HG03025 (cell line): ENCODE measurements around the gene CAMK4.
A peak's percentile ranks its signal among the peaks of the same experiment; 100 is the strongest.

ENCODE experiments used
- ATAC-seq: cut with Tn5 transposase; IDR thresholded peaks from one replicate; pipeline ENCODE4 v1.9.1; 2021; ENCODE audit warnings: mild to moderate bottlenecking, moderate library complexity; ENCODE audit not compliant: unreplicated experiment, low FRiP score

Gene CAMK4

DNA sequence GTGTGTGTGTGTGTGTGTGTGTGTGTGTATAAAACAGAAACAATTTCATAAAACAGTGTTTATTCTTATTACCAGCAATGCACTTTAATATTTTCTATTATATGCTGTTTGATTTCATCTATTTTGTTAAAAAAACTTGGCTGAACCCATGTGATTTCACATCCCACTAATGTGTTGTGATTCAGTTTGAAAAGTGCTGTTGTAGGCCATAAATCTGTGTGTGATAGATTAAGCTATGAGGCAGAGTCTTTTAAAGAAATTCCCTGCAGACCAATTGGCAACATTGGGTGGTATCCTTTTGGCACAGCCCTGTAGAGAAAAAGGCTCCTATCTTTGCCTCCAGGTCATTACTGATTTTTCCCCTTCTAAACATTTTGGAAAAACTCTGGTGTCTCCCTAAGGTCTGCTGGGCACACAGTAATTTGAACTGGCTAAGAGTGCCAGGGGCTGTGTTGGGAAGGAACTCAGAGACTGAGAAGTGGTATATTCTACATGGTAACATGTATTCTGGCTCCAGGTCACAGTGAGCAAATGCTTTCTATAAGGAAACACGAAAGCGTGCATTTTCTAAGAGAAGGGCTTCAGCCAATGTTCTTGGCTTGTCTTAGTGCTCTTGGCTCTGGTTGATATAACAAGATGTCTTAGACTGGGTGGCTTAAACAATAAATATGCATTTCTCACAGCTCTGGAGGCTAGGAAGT, 4.5 kb downstream of the CAMK4 start:
- ATAC-seq: no peak

GRCh38 chr5:111229221-111229835, 5.1 kb downstream of the CAMK4 start:
- no peak for ATAC-seq

GRCh38 chr5:111229871-111230810, 6.0 kb downstream of the CAMK4 start:
- peak; percentile 34 for ATAC-seq

DNA sequence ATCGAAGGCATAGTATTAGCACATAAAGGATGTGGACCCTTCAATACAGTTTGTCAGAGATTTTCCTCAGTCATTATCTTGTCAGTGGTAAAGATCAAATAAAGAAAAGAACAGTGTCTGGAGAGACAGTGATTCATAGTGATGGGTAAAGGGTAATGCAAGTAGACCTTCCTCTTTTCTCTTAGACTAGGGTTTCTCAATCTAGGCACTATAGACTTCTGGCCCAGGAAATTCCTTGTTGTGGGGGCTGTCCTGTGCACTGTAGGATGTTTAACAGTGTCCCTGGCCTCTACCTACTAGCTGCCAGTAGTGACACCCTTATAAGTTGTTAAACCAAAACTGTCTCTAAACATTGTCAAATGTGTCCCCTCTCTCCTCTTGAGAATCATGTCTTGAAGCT, 6.9 kb downstream of the CAMK4 start:
- ATAC-seq: no peak

DNA sequence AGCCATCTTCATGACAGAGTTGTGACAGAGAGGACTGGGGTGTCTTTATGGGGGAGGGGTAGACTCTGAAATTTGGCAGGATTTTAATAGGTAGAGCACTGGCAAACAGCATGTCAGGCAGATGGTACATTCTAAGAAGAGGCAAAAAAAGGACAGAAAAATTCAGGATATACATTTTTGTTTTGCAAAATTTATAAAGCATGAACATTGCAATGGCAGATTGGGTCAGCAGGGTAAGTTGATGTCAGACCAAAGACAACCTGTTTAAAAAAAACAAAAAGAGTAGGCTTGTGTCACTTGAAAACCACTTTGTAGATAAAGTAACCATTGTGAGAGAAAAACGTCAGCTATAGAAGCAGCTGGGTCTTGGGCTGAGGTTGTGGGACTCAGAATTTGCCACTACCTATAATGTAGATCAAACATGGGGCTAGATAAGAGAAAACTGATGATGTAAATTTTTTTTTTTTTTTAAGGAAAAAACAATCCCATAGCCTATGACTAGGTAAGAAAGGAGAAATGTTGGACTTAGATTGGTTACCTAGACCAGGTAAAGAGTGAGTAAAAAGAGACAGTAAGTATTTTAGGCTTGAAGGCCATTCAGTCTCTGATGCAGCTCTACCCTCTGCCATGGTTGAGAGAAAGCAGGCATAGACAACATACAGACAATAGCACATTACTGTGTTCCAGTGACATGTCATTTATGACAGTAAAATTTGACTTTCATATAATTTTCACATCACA, 8.3 kb downstream of the CAMK4 start:
- no peak for ATAC-seq

- ATAC-seq: no peak
Observed at GRCh38 chr5:111233052-111233374, 8.8 kb downstream of the CAMK4 start.

DNA sequence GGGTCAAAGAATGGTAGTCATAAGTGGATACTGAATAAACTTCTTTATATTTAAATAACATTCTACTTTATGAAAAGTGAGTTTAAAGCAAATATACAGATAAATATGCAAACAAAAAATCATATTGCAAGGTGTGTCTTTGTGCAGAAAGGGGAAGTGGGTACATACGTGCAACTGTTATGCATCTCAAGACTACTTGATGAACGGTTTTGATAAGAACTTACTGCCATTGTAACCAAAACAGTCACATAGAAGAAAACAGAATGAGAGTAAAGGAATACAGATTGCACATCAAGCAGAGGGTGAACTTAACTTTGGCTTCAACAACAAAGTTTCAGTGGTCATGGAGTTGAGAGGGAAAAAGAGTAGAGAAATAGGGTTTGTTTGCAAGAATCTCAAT, 9.9 kb downstream of the CAMK4 start:
- no peak for ATAC-seq

DNA sequence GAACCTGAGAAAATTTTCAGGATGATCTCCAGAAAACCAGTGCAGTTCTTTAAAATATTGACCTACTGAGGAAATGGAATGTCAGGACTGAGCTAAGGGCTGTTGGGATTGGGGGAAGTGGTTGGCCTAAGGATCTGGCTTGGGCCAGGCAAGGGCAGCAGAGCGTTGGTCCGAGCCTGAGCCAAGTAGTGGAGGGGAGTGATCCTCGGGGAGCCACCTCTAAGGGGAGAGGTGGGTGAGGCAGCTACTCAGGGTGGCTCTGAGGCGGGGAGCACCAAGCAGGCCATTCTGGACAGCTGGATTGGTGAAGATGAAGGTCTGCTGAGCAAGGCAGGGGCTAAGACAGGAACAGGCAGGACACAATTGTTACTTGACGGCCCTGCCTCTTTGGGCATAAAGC, 11.5 kb downstream of the CAMK4 start:
- no peak for ATAC-seq

GRCh38 chr5:111236348-111236747, 12.2 kb downstream of the CAMK4 start:
- no peak for ATAC-seq

GRCh38 chr5:111236995-111237394, 12.8 kb downstream of the CAMK4 start:
- no peak for ATAC-seq

GRCh38 chr5:111237470-111237869, 13.3 kb downstream of the CAMK4 start:
- no peak for ATAC-seq

GRCh38 chr5:111238431-111239225, 14.4 kb downstream of the CAMK4 start:
- no peak for ATAC-seq

- no peak for ATAC-seq
Observed at GRCh38 chr5:111241696-111242095, 17.5 kb downstream of the CAMK4 start.

GRCh38 chr5:111242606-111243005, 18.4 kb downstream of the CAMK4 start:
- ATAC-seq: no peak

DNA sequence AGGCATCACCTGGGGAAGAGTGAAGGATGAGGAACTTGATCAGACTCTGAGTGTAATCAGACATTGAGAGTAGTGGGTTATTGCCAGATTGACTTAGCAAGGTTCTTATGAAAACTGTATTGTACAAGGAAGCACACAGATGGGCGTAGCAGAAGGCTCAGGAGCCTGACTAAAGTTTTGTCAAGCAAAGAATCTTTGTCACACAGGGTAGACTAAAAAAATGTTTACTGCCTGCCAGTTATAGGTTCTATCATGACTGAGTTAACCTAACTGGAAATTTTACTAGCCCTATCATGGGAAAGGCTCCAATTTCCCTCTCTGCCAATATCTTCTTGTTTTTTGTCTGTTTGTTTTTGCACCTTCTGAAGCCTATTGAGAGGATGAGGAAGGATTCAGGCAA, 19.1 kb downstream of the CAMK4 start:
- ATAC-seq: no peak

GRCh38 chr5:111245654-111246053, 21.5 kb downstream of the CAMK4 start:
- ATAC-seq: no peak

DNA sequence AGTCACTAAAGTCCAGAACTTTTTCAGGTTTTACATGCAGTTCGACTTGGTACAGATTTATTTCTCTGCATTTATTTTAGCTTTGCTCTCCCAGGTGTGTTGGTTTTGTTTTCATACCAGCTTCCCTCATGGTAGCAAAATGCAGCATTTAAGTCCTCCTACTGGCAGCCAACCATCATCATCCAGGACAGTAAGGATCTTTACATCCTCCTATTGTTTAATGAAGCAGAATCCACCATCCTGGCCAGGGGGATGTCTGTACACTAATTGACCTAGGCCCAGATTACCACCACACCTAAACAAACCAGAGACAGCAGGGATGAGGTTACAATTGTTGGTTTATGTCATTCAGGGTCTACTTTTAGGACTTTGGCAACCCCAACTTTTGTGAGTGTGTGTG, 22.3 kb downstream of the CAMK4 start:
- no peak for ATAC-seq

- ATAC-seq: no peak
Observed at GRCh38 chr5:111248571-111248970, 24.4 kb downstream of the CAMK4 start.

- ATAC-seq: no peak
Observed at GRCh38 chr5:111251921-111252320, 27.7 kb downstream of the CAMK4 start.
